ENCODE measurements around the gene CTSS.

The CTSS gene

GRCh38 chr1:150696590-150696989 is 69.0 kb downstream of the CTSS start:
- no peak for DNase-seq

GRCh38 chr1:150696162-150696561 is 69.4 kb downstream of the CTSS start:
- no peak for DNase-seq

GRCh38 chr1:150695561-150695960 is 70.0 kb downstream of the CTSS start:
- no peak for DNase-seq

- no peak for DNase-seq
Observed at GRCh38 chr1:150692720-150693119, 72.9 kb downstream of the CTSS start.

GRCh38 chr1:150688763-150689162 is 76.8 kb downstream of the CTSS start:
- no peak for DNase-seq

GRCh38 chr1:150686275-150686674 is 79.3 kb downstream of the CTSS start:
- DNase-seq = no peak

GRCh38 chr1:150683914-150684313 is 81.7 kb downstream of the CTSS start:
- no peak for DNase-seq
